Keratinocyte (primary cell): ENCODE results near the gene ABCG4. TPM values are rescaled to one million over a fixed set of nuclear protein-coding genes. Genes with fewer than 3 reads are reported as not detected.

Experiments
- DNase-seq: peaks from one replicate; pipeline ENCODE4 v3.0.0-alpha.2; 2011; ENCODE audit warnings: low read depth, missing footprints, low spot score
- FAIRE-seq: peaks from 2 replicates; lab custom pipeline; 2011; peaks lifted over from hg19 to GRCh38; lab: Jason Lieb, UNC
- H2AFZ ChIP-seq: 2 replicates; pipeline ENCODE4 v1.6.0; 2012; ENCODE audit warnings: low read length, control low read depth, inconsistent platforms; ENCODE audit not compliant: control insufficient read depth
- H3K27ac ChIP-seq: 2 replicates; pipeline ENCODE4 v1.5.1; 2011; ENCODE audit warnings: low read length; ENCODE audit not compliant: control insufficient read depth, insufficient read depth
- H3K27me3 ChIP-seq: 3 replicates; pipeline ENCODE4 v1.6.0; 2011; ENCODE audit warnings: low read length; ENCODE audit not compliant: control insufficient read depth, insufficient read depth; ENCODE audit errors: extremely low read depth
- H3K36me3 ChIP-seq, 2 experiments: 2 replicates in 1 of 2; 3 replicates in 1 of 2; pipeline ENCODE4 v1.5.1; 2011; ENCODE audit warnings: low read length in 2 of 2, mild to moderate bottlenecking in 1 of 2; ENCODE audit not compliant: control insufficient read depth in 2 of 2, insufficient read depth in 2 of 2; ENCODE audit errors: extremely low read depth in 1 of 2
- H3K4me1 ChIP-seq: 3 replicates; pipeline ENCODE4 v1.5.1; 2011; ENCODE audit warnings: low read length; ENCODE audit not compliant: control insufficient read depth, insufficient read depth; ENCODE audit errors: extremely low read depth
- H3K4me2 ChIP-seq: 3 replicates; pipeline ENCODE4 v1.6.0; 2011; ENCODE audit warnings: low read depth, low read length; ENCODE audit not compliant: control insufficient read depth, insufficient read depth; ENCODE audit errors: extremely low read depth
- H3K4me3 ChIP-seq, 3 experiments: fragments of 200-600 bp in 1 of 3; sonication (generic) in 1 of 3; 2 replicates in 2 of 3; 3 replicates in 1 of 3; pipeline ENCODE4 v1.5.1; 2011 to 2016; ENCODE audit warnings: low read length in 3 of 3, mild to moderate bottlenecking in 3 of 3, control low read depth in 2 of 3, inconsistent platforms in 1 of 3, low read depth in 1 of 3, mixed read lengths in 1 of 3, mixed run types in 1 of 3, moderate library complexity in 1 of 3; ENCODE audit not compliant: control insufficient read depth in 2 of 3, insufficient read depth in 2 of 3; ENCODE audit errors: extremely low read depth in 1 of 3
- H3K79me2 ChIP-seq: 2 replicates; pipeline ENCODE4 v1.6.0; 2012; ENCODE audit warnings: low read length; ENCODE audit not compliant: control insufficient read depth, insufficient read depth
- H3K9ac ChIP-seq: 3 replicates; pipeline ENCODE4 v1.6.0; 2011; ENCODE audit warnings: low read length; ENCODE audit not compliant: control insufficient read depth, insufficient read depth; ENCODE audit errors: extremely low read depth
- H3K9me1 ChIP-seq: 3 replicates; pipeline ENCODE4 v1.6.0; 2011; ENCODE audit warnings: low read length; ENCODE audit not compliant: control insufficient read depth, insufficient read depth; ENCODE audit errors: extremely low read depth
- H3K9me3 ChIP-seq: 2 replicates; pipeline ENCODE4 v1.5.1; 2012; ENCODE audit warnings: low read depth, low read length; ENCODE audit not compliant: control insufficient read depth
- H4K20me1 ChIP-seq: 3 replicates; pipeline ENCODE4 v1.6.0; 2011; ENCODE audit warnings: low read length; ENCODE audit not compliant: control insufficient read depth, insufficient read depth; ENCODE audit errors: extremely low read depth
- CTCF ChIP-seq, 3 experiments: IDR thresholded peaks in 1 of 3; conservative IDR thresholded peaks in 1 of 3; optimal IDR thresholded peaks in 1 of 3; 2 replicates in 2 of 3; 3 replicates in 1 of 3; pipeline versions ENCODE3 to v1.5.1; 2011; ENCODE audit warnings: low read length in 3 of 3, mild to moderate bottlenecking in 3 of 3, moderate library complexity in 2 of 3, control low read depth in 1 of 3, inconsistent platforms in 1 of 3; ENCODE audit not compliant: insufficient read depth in 2 of 3; ENCODE audit errors: extremely low read depth in 1 of 3
- EZH2 ChIP-seq: IDR thresholded peaks from one replicate; pipeline ENCODE4 v1.6.1; 2012; ENCODE audit warnings: inconsistent platforms, mild to moderate bottlenecking, low read length, moderate library complexity
- dilution Hi-C: fragments of 300-500 bp; cut with MboI; formaldehyde crosslinking; loops from one replicate; pipeline ENCODE4 v1.7.0; 2020; ENCODE audit warnings: low sequenced_read_pairs; ENCODE audit not compliant: extremely low pct_ligation_motif_present
- polyA plus RNA-seq, 5 experiments: library from polyadenylated mRNA; depleted of rRNA in 3 of 5; stranded (reverse) in 3 of 5; stranded (forward) in 1 of 5; unstranded in 1 of 5; fragments of >200 nt; gene quantifications; 1 replicate in 1 of 5; 2 replicates in 3 of 5; 3 replicates in 1 of 5; pipeline versions ENCODE4 v1.2.1 to v1.2.3, GENCODE V29; 2011 to 2012; ENCODE audit warnings: missing spikeins in 2 of 5, low read depth in 1 of 5, low replicate concordance in 1 of 5

The ABCG4 gene
- polyA plus RNA-seq, 1 donor (not counting 4 experiments of a cell fraction or from before 2014, with no cell fraction given), result 0.14 TPM

GRCh38 chr11:119179983-119180382, 31.1 kb downstream of the ABCG4 start:
- H3K9me3 ChIP-seq, result no peaks in the 10 kb centered on the region
- no peak overlapping the region for H3K4me2 ChIP-seq
- FAIRE-seq, result no peak
- no peak for DNase-seq
- dilution Hi-C loops, result no loop called here
- no peak overlapping the region for H3K27ac ChIP-seq
- H3K4me1 ChIP-seq, result peaks cover 5% of the 10 kb centered on the region
- H3K9me1 ChIP-seq, result no peaks in the 10 kb centered on the region
- H4K20me1 ChIP-seq, result no peaks in the 10 kb centered on the region
- H3K79me2 ChIP-seq, result no peaks in the 10 kb centered on the region
- H3K9ac ChIP-seq, result no peak overlapping the region
- peaks cover 0 to 5% of the 10 kb centered on the region in 2 experiments for H3K36me3 ChIP-seq
- H2AFZ ChIP-seq, result no peak overlapping the region
- no peaks in the 10 kb centered on the region for H3K27me3 ChIP-seq
- H3K4me3 ChIP-seq, result no peak overlapping the region
- TF ChIP-seq CTCF (optimal IDR thresholded peaks at IDR 0.05 in 1 of 3, IDR thresholded peaks at IDR 0.05 in 1 of 3, conservative IDR thresholded peaks at IDR 0.05 in 1 of 3; ENCODE audit: extremely low read depth in 1 of 3, insufficient read depth in 2 of 3, low read length in 3 of 3) (no peak), EZH2 (no peak)

- peaks cover 5% of the 10 kb centered on the region for H3K4me1 ChIP-seq
- no peaks in the 10 kb centered on the region for H4K20me1 ChIP-seq
- H2AFZ ChIP-seq, result no peak overlapping the region
- peaks cover 0 to 5% of the 10 kb centered on the region in 2 experiments for H3K36me3 ChIP-seq
- TF ChIP-seq CTCF (optimal IDR thresholded peaks at IDR 0.05 in 1 of 3, IDR thresholded peaks at IDR 0.05 in 1 of 3, conservative IDR thresholded peaks at IDR 0.05 in 1 of 3; ENCODE audit: extremely low read depth in 1 of 3, insufficient read depth in 2 of 3, low read length in 3 of 3) (no peak), EZH2 (no peak)
- FAIRE-seq, result no peak
- H3K4me2 ChIP-seq, result no peak overlapping the region
- DNase-seq, result no peak
- H3K4me3 ChIP-seq, result no peak overlapping the region
- no peaks in the 10 kb centered on the region for H3K79me2 ChIP-seq
- dilution Hi-C loops, result no loop called here
- no peak overlapping the region for H3K27ac ChIP-seq
- no peaks in the 10 kb centered on the region for H3K9me3 ChIP-seq
- H3K9ac ChIP-seq, result no peak overlapping the region
- H3K9me1 ChIP-seq, result no peaks in the 10 kb centered on the region
- peaks cover 2% of the 10 kb centered on the region for H3K27me3 ChIP-seq
These were observed 32.2 kb downstream of the ABCG4 start for GRCh38 chr11:119180729-119181676.
